ENCODE measurements around the gene SLC38A10.

Gene SLC38A10

GRCh38 chr17:81328978-81329926, 34.1 kb upstream of the SLC38A10 start:
- Histone ChIP-seq H3K9ac (ENCODE audit: low read length) (no peak overlapping the region), H3K36me3 (ENCODE audit: control insufficient read depth, low read depth, low read length) (no peaks in the 10 kb centered on the region), H3K27ac (ENCODE audit: low read length) (no peak overlapping the region), H3K9me3 (ENCODE audit: control insufficient read depth, low read depth, low read length) (no peaks in the 10 kb centered on the region), H3K4me1 (ENCODE audit: control insufficient read depth, low read depth, low read length) (peaks cover 13% of the 10 kb centered on the region), H3K4me3 (ENCODE audit: low read length) (no peak overlapping the region), H3K27me3 (ENCODE audit: control insufficient read depth, insufficient read depth, low read length) (no peaks in the 10 kb centered on the region)

- Histone ChIP-seq H3K9ac (ENCODE audit: low read length) (no peak overlapping the region), H3K9me3 (ENCODE audit: control insufficient read depth, low read depth, low read length) (no peaks in the 10 kb centered on the region), H3K4me1 (ENCODE audit: control insufficient read depth, low read depth, low read length) (peaks cover 13% of the 10 kb centered on the region), H3K27me3 (ENCODE audit: control insufficient read depth, insufficient read depth, low read length) (no peaks in the 10 kb centered on the region), H3K27ac (ENCODE audit: low read length) (no peak overlapping the region), H3K4me3 (ENCODE audit: low read length) (no peak overlapping the region), H3K36me3 (ENCODE audit: control insufficient read depth, low read depth, low read length) (no peaks in the 10 kb centered on the region)
Observed at GRCh38 chr17:81328489-81328888, 33.4 kb upstream of the SLC38A10 start.

GRCh38 chr17:81325714-81326358, 30.7 kb upstream of the SLC38A10 start:
- no peaks in the 10 kb centered on the region for H3K27me3 ChIP-seq (ENCODE audit: control insufficient read depth, insufficient read depth, low read length)
- H3K36me3 ChIP-seq (ENCODE audit: control insufficient read depth, low read depth, low read length): no peaks in the 10 kb centered on the region
- H3K9ac ChIP-seq (ENCODE audit: low read length): no peak overlapping the region
- H3K4me3 ChIP-seq (ENCODE audit: low read length): no peak overlapping the region
- peaks cover 9% of the 10 kb centered on the region for H3K4me1 ChIP-seq (ENCODE audit: control insufficient read depth, low read depth, low read length)
- H3K27ac ChIP-seq (ENCODE audit: low read length): no peak overlapping the region
- no peaks in the 10 kb centered on the region for H3K9me3 ChIP-seq (ENCODE audit: control insufficient read depth, low read depth, low read length)

GRCh38 chr17:81324851-81325713, 30.0 kb upstream of the SLC38A10 start:
- H3K9ac ChIP-seq (ENCODE audit: low read length): no peak overlapping the region
- peaks cover 9% of the 10 kb centered on the region for H3K4me1 ChIP-seq (ENCODE audit: control insufficient read depth, low read depth, low read length)
- H3K4me3 ChIP-seq (ENCODE audit: low read length): no peak overlapping the region
- H3K27ac ChIP-seq (ENCODE audit: low read length): no peak overlapping the region
- no peaks in the 10 kb centered on the region for H3K36me3 ChIP-seq (ENCODE audit: control insufficient read depth, low read depth, low read length)
- no peaks in the 10 kb centered on the region for H3K9me3 ChIP-seq (ENCODE audit: control insufficient read depth, low read depth, low read length)
- no peaks in the 10 kb centered on the region for H3K27me3 ChIP-seq (ENCODE audit: control insufficient read depth, insufficient read depth, low read length)

- Histone ChIP-seq H3K27ac (ENCODE audit: low read length) (no peak overlapping the region), H3K4me3 (ENCODE audit: low read length) (no peak overlapping the region), H3K9me3 (ENCODE audit: control insufficient read depth, low read depth, low read length) (no peaks in the 10 kb centered on the region), H3K4me1 (ENCODE audit: control insufficient read depth, low read depth, low read length) (peaks cover 4% of the 10 kb centered on the region), H3K27me3 (ENCODE audit: control insufficient read depth, insufficient read depth, low read length) (no peaks in the 10 kb centered on the region), H3K36me3 (ENCODE audit: control insufficient read depth, low read depth, low read length) (no peaks in the 10 kb centered on the region), H3K9ac (ENCODE audit: low read length) (no peak overlapping the region)
Observed at GRCh38 chr17:81324177-81324850, 29.2 kb upstream of the SLC38A10 start.

GRCh38 chr17:81323411-81323868, 28.3 kb upstream of the SLC38A10 start:
- Histone ChIP-seq H3K9ac (ENCODE audit: low read length) (no peak overlapping the region), H3K9me3 (ENCODE audit: control insufficient read depth, low read depth, low read length) (no peaks in the 10 kb centered on the region), H3K36me3 (ENCODE audit: control insufficient read depth, low read depth, low read length) (no peaks in the 10 kb centered on the region), H3K27ac (ENCODE audit: low read length) (no peak overlapping the region), H3K27me3 (ENCODE audit: control insufficient read depth, insufficient read depth, low read length) (no peaks in the 10 kb centered on the region), H3K4me1 (ENCODE audit: control insufficient read depth, low read depth, low read length) (no peaks in the 10 kb centered on the region), H3K4me3 (ENCODE audit: low read length) (no peak overlapping the region)

GRCh38 chr17:81323083-81323369, 27.9 kb upstream of the SLC38A10 start:
- H3K36me3 ChIP-seq (ENCODE audit: control insufficient read depth, low read depth, low read length): no peaks in the 10 kb centered on the region
- H3K27ac ChIP-seq (ENCODE audit: low read length): no peak overlapping the region
- no peaks in the 10 kb centered on the region for H3K9me3 ChIP-seq (ENCODE audit: control insufficient read depth, low read depth, low read length)
- no peaks in the 10 kb centered on the region for H3K4me1 ChIP-seq (ENCODE audit: control insufficient read depth, low read depth, low read length)
- H3K4me3 ChIP-seq (ENCODE audit: low read length): no peak overlapping the region
- H3K9ac ChIP-seq (ENCODE audit: low read length): no peak overlapping the region
- no peaks in the 10 kb centered on the region for H3K27me3 ChIP-seq (ENCODE audit: control insufficient read depth, insufficient read depth, low read length)

- Histone ChIP-seq H3K9me3 (ENCODE audit: control insufficient read depth, low read depth, low read length) (no peaks in the 10 kb centered on the region), H3K9ac (ENCODE audit: low read length) (no peak overlapping the region), H3K4me1 (ENCODE audit: control insufficient read depth, low read depth, low read length) (peaks cover 3% of the 10 kb centered on the region), H3K36me3 (ENCODE audit: control insufficient read depth, low read depth, low read length) (no peaks in the 10 kb centered on the region), H3K27me3 (ENCODE audit: control insufficient read depth, insufficient read depth, low read length) (no peaks in the 10 kb centered on the region), H3K27ac (ENCODE audit: low read length) (no peak overlapping the region), H3K4me3 (ENCODE audit: low read length) (no peak overlapping the region)
Observed at GRCh38 chr17:81322271-81323082, 27.4 kb upstream of the SLC38A10 start.

- H3K27me3 ChIP-seq (ENCODE audit: control insufficient read depth, insufficient read depth, low read length): no peaks in the 10 kb centered on the region
- no peaks in the 10 kb centered on the region for H3K9me3 ChIP-seq (ENCODE audit: control insufficient read depth, low read depth, low read length)
- H3K9ac ChIP-seq (ENCODE audit: low read length): no peak overlapping the region
- no peak overlapping the region for H3K4me3 ChIP-seq (ENCODE audit: low read length)
- H3K36me3 ChIP-seq (ENCODE audit: control insufficient read depth, low read depth, low read length): no peaks in the 10 kb centered on the region
- H3K4me1 ChIP-seq (ENCODE audit: control insufficient read depth, low read depth, low read length): peaks cover 8% of the 10 kb centered on the region
- H3K27ac ChIP-seq (ENCODE audit: low read length): no peak overlapping the region
Observed at GRCh38 chr17:81317961-81318605, 23.0 kb upstream of the SLC38A10 start.

- H3K9me3 ChIP-seq (ENCODE audit: control insufficient read depth, low read depth, low read length): no peaks in the 10 kb centered on the region
Observed at GRCh38 chr17:81317530-81317821, 22.4 kb upstream of the SLC38A10 start.

More at GRCh38 chr17:81317530-81317821, 22.4 kb upstream of the SLC38A10 start:
- no peak overlapping the region for H3K27ac ChIP-seq (ENCODE audit: low read length)
- H3K4me1 ChIP-seq (ENCODE audit: control insufficient read depth, low read depth, low read length): peaks cover 8% of the 10 kb centered on the region
- H3K4me3 ChIP-seq (ENCODE audit: low read length): no peak overlapping the region
- no peaks in the 10 kb centered on the region for H3K36me3 ChIP-seq (ENCODE audit: control insufficient read depth, low read depth, low read length)
- no peaks in the 10 kb centered on the region for H3K27me3 ChIP-seq (ENCODE audit: control insufficient read depth, insufficient read depth, low read length)
- H3K9ac ChIP-seq (ENCODE audit: low read length): no peak overlapping the region

Measured in iPS-18a (cell line).